Fibroblast of the aortic adventitia (primary cell): ENCODE results near the gene ASB6. TPM values are rescaled to one million over a fixed set of nuclear protein-coding genes. Genes with fewer than 3 reads are reported as not detected.

Experiments
- DNase-seq: peaks from one replicate; pipeline ENCODE4 v3.0.0-alpha.2; 2010; ENCODE audit warnings: low read depth
- H3K4me3 ChIP-seq: 2 replicates; pipeline ENCODE4 v1.5.1; 2011; ENCODE audit warnings: low read depth, mild to moderate bottlenecking, control low read depth, low read length, moderate library complexity
- total RNA-seq: library from RNA; depleted of rRNA; stranded (reverse); fragments of >200 nt; gene quantifications from 2 replicates; pipeline ENCODE4 v1.2.3, GENCODE V29; 2012; ENCODE audit warnings: low replicate concordance
- TF ChIP-seq, protein P1 (sequence below): IDR thresholded peaks from 2 replicates; pipeline ENCODE4 v1.5.1; 2011; ENCODE audit warnings: mild to moderate bottlenecking, low read length, control low read depth, inconsistent platforms; ENCODE audit not compliant: insufficient read depth

Gene ASB6
- total RNA-seq, 1 donor: 14.0 TPM

- H3K4me3 ChIP-seq: no peak overlapping the region
- no peak for DNase-seq
- TF ChIP-seq, protein P1, sequence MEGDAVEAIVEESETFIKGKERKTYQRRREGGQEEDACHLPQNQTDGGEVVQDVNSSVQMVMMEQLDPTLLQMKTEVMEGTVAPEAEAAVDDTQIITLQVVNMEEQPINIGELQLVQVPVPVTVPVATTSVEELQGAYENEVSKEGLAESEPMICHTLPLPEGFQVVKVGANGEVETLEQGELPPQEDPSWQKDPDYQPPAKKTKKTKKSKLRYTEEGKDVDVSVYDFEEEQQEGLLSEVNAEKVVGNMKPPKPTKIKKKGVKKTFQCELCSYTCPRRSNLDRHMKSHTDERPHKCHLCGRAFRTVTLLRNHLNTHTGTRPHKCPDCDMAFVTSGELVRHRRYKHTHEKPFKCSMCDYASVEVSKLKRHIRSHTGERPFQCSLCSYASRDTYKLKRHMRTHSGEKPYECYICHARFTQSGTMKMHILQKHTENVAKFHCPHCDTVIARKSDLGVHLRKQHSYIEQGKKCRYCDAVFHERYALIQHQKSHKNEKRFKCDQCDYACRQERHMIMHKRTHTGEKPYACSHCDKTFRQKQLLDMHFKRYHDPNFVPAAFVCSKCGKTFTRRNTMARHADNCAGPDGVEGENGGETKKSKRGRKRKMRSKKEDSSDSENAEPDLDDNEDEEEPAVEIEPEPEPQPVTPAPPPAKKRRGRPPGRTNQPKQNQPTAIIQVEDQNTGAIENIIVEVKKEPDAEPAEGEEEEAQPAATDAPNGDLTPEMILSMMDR: no peak
Measured at GRCh38 chr9:129646654-129647053, 4.7 kb upstream of the ASB6 start.

DNA sequence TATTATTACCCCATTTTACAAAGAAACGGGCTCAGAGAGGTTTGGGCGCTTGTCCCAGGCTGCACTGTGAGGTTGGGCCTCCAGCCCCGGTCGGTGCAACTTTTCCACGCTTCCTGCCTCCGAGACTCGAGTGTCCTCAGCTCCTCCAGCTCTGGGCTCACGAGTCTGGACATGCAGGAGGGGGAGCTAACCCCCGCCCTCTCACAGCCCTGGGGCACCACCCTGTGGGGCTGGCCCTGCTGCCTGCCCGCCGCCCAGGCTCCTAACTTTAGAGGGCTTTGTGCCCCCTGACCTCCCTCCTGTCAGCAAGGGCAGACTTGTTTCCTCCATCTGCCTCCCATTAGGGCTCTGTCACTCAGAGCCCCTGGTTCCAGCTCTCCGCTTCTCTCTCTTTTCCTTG, 4.3 kb upstream of the ASB6 start:
- DNase-seq: no peak
- TF ChIP-seq, protein P1: no peak
- no peak overlapping the region for H3K4me3 ChIP-seq

DNA sequence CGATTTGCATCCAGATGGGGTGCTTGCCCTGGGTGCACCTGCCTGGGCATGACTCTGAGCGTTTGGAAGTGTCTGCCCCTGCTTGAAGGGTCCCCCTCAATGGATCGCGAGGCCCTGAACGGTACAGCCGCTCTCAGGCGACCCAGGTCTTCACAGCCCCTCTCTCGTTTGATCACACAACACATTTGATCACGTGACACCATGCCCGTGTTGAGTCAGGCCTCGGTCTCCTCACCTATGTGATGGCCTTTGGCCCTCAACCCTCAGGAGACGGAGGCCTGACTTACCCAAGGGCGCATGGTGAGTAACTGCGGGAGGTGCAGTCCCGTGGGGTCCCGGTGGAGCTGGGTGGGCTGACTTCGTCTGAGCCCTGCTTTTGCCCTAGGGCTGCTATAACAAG, 3.0 kb upstream of the ASB6 start:
- TF ChIP-seq, protein P1: no peak
- no peak overlapping the region for H3K4me3 ChIP-seq
- no peak for DNase-seq

DNA sequence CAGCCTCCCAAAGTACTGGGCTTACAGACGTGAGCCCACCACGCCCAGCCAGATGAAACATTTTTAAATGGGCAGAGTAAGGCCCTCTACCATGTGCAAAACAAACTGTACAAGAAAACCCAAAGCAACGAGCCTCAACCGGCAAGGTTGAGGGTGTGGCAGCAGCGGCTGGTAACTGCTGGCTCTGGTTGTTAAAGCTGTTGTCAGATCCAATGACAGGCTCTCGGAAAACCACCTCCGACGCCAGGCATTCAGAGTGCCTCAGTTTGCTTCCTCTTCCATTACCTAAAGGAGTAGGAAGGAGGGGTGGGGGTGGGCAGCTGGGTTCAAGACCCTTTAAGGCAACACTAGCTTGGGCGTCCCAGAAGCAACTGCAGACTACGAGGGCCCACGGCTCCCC, 2.4 kb upstream of the ASB6 start:
- H3K4me3 ChIP-seq: no peak overlapping the region
- DNase-seq: no peak
- TF ChIP-seq, protein P1: no peak

- H3K4me3 ChIP-seq: no peak overlapping the region
- no peak for DNase-seq
- TF ChIP-seq, protein P1: no peak
Measured at GRCh38 chr9:129643706-129644105, 1.8 kb upstream of the ASB6 start.

GRCh38 chr9:129640871-129641749, 841 bp downstream of the ASB6 start:
- no peak for DNase-seq
- peak overlapping the region; percentile 88 for H3K4me3 ChIP-seq
- TF ChIP-seq, protein P1: no peak
